ENCODE data around the gene MYH15.

DNA sequence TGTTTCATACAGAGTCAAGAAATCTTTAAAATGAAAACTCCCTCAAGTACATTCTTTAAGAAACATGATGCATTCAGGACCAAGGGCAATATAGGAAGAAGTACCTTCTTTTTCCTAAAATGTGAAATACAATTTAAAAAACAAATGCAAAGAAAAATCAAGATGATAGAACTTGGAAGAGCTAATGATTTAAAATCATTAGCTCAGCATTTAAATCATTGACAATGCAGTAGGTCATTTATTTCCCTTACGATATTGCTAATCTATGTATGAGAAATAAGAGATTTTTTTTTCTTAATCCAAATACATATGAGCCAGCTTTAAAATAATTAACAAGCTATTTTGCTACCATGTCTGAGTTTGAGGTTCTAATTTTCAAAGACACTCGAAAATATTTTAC lies 108.6 kb downstream of the MYH15 start:
- TF ChIP-seq CTCF (IDR thresholded peaks at IDR 0.05) (no peak), POLR2AphosphoS5 (IDR thresholded peaks at IDR 0.05) (no peak), POLR2A (IDR thresholded peaks at IDR 0.05) (no peak), EP300 (IDR thresholded peaks at IDR 0.05) (no peak)
